Measurements from ENCODE around the gene RASGRP1. TPM values are rescaled to one million over a fixed set of nuclear protein-coding genes. Genes with fewer than 3 reads are reported as not detected.

The RASGRP1 gene
- total and polyA plus RNA-seq, 10 of the 15 experiments (the other 5 are each of a cell fraction or from before 2014, with no cell fraction given): 5.6 to 234 (median 20.9) TPM

DNA sequence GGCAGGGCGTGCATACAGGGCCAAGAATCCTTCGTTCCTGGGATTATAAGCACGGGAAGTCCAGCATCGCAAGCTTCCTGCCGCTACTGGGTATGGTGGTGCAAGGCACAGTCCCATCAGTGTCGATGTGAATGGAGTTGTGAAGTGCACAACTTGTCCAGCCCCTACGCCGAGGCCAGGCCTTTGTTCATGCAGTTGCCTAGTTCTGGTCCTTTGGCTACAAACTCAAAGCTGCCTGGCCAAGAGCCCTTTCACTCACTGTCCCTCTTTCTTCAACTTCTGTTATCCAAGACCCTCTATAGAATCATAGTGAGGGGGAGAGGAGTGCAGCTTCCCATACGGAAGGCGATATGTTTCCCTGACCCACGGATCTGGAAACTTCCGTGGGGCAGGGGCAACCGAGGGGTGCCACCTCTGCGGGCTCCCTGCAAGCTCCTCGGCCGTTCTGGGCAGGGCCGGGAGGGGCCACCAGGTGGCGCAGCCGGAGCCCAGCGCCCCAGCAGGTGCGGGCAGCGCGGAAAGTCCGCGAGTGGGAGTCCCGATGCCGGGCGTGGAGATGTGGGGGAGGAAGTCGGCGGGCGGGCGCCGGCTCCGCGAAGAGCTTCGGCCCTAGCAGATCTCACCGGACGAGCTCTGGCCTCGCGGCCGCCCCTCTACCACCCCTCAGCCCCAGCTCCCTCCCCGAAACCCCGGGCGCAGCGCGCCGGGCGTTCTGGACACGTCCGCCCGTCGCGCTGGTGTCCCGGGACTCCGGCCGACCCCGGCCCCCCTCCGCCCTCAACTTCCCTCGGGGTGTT is 693 bp downstream of the RASGRP1 start (continued):
- TF ChIP-seq, protein P1, sequence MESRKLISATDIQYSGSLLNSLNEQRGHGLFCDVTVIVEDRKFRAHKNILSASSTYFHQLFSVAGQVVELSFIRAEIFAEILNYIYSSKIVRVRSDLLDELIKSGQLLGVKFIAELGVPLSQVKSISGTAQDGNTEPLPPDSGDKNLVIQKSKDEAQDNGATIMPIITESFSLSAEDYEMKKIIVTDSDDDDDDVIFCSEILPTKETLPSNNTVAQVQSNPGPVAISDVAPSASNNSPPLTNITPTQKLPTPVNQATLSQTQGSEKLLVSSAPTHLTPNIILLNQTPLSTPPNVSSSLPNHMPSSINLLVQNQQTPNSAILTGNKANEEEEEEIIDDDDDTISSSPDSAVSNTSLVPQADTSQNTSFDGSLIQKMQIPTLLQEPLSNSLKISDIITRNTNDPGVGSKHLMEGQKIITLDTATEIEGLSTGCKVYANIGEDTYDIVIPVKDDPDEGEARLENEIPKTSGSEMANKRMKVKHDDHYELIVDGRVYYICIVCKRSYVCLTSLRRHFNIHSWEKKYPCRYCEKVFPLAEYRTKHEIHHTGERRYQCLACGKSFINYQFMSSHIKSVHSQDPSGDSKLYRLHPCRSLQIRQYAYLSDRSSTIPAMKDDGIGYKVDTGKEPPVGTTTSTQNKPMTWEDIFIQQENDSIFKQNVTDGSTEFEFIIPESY (IDR thresholded peaks at IDR 0.05): no peak
- no peak for TF ChIP-seq SREBF2 (IDR thresholded peaks at IDR 0.05; ENCODE audit: low read length)
- TF ChIP-seq GATAD2B (conservative IDR thresholded peaks at IDR 0.05; ENCODE audit: low read depth): peak; percentile 97
- TF ChIP-seq, protein P2, sequence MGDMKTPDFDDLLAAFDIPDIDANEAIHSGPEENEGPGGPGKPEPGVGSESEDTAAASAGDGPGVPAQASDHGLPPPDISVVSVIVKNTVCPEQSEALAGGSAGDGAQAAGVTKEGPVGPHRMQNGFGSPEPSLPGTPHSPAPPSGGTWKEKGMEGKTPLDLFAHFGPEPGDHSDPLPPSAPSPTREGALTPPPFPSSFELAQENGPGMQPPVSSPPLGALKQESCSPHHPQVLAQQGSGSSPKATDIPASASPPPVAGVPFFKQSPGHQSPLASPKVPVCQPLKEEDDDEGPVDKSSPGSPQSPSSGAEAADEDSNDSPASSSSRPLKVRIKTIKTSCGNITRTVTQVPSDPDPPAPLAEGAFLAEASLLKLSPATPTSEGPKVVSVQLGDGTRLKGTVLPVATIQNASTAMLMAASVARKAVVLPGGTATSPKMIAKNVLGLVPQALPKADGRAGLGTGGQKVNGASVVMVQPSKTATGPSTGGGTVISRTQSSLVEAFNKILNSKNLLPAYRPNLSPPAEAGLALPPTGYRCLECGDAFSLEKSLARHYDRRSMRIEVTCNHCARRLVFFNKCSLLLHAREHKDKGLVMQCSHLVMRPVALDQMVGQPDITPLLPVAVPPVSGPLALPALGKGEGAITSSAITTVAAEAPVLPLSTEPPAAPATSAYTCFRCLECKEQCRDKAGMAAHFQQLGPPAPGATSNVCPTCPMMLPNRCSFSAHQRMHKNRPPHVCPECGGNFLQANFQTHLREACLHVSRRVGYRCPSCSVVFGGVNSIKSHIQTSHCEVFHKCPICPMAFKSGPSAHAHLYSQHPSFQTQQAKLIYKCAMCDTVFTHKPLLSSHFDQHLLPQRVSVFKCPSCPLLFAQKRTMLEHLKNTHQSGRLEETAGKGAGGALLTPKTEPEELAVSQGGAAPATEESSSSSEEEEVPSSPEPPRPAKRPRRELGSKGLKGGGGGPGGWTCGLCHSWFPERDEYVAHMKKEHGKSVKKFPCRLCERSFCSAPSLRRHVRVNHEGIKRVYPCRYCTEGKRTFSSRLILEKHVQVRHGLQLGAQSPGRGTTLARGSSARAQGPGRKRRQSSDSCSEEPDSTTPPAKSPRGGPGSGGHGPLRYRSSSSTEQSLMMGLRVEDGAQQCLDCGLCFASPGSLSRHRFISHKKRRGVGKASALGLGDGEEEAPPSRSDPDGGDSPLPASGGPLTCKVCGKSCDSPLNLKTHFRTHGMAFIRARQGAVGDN (IDR thresholded peaks at IDR 0.05): peak; percentile 24; the same call in 1 of the 2 replicates
- TF ChIP-seq, protein P3, sequence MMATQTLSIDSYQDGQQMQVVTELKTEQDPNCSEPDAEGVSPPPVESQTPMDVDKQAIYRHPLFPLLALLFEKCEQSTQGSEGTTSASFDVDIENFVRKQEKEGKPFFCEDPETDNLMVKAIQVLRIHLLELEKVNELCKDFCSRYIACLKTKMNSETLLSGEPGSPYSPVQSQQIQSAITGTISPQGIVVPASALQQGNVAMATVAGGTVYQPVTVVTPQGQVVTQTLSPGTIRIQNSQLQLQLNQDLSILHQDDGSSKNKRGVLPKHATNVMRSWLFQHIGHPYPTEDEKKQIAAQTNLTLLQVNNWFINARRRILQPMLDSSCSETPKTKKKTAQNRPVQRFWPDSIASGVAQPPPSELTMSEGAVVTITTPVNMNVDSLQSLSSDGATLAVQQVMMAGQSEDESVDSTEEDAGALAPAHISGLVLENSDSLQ (IDR thresholded peaks at IDR 0.05): no peak
- no peak for TF ChIP-seq EZH2 (IDR thresholded peaks at IDR 0.05; ENCODE audit: borderline replicate concordance, control insufficient read depth, low read depth, low read length)
- no peak for TF ChIP-seq SMAD5 (IDR thresholded peaks at IDR 0.05; ENCODE audit: low read depth)
- TF ChIP-seq EED (IDR thresholded peaks at IDR 0.05; ENCODE audit: low read depth): peak; percentile 52
- no peak for TF ChIP-seq BRCA1 (IDR thresholded peaks at IDR 0.05; ENCODE audit: low read depth, low read length)
- TF ChIP-seq, protein P4, sequence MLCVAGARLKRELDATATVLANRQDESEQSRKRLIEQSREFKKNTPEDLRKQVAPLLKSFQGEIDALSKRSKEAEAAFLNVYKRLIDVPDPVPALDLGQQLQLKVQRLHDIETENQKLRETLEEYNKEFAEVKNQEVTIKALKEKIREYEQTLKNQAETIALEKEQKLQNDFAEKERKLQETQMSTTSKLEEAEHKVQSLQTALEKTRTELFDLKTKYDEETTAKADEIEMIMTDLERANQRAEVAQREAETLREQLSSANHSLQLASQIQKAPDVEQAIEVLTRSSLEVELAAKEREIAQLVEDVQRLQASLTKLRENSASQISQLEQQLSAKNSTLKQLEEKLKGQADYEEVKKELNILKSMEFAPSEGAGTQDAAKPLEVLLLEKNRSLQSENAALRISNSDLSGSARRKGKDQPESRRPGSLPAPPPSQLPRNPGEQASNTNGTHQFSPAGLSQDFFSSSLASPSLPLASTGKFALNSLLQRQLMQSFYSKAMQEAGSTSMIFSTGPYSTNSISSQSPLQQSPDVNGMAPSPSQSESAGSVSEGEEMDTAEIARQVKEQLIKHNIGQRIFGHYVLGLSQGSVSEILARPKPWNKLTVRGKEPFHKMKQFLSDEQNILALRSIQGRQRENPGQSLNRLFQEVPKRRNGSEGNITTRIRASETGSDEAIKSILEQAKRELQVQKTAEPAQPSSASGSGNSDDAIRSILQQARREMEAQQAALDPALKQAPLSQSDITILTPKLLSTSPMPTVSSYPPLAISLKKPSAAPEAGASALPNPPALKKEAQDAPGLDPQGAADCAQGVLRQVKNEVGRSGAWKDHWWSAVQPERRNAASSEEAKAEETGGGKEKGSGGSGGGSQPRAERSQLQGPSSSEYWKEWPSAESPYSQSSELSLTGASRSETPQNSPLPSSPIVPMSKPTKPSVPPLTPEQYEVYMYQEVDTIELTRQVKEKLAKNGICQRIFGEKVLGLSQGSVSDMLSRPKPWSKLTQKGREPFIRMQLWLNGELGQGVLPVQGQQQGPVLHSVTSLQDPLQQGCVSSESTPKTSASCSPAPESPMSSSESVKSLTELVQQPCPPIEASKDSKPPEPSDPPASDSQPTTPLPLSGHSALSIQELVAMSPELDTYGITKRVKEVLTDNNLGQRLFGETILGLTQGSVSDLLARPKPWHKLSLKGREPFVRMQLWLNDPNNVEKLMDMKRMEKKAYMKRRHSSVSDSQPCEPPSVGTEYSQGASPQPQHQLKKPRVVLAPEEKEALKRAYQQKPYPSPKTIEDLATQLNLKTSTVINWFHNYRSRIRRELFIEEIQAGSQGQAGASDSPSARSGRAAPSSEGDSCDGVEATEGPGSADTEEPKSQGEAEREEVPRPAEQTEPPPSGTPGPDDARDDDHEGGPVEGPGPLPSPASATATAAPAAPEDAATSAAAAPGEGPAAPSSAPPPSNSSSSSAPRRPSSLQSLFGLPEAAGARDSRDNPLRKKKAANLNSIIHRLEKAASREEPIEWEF (IDR thresholded peaks at IDR 0.05; ENCODE audit: insufficient replicate concordance, low read depth, low read length): no peak
- TF ChIP-seq CHD2 (IDR thresholded peaks at IDR 0.05; ENCODE audit: borderline replicate concordance, low read depth, low read length): no peak
- TF ChIP-seq NR2C2 (IDR thresholded peaks at IDR 0.05; ENCODE audit: borderline replicate concordance, control insufficient read depth, insufficient read length, low read depth): no peak
- no peak for TF ChIP-seq POU2F2 (IDR thresholded peaks at IDR 0.05; ENCODE audit: borderline replicate concordance, low read depth, low read length)
- TF ChIP-seq, protein P5, sequence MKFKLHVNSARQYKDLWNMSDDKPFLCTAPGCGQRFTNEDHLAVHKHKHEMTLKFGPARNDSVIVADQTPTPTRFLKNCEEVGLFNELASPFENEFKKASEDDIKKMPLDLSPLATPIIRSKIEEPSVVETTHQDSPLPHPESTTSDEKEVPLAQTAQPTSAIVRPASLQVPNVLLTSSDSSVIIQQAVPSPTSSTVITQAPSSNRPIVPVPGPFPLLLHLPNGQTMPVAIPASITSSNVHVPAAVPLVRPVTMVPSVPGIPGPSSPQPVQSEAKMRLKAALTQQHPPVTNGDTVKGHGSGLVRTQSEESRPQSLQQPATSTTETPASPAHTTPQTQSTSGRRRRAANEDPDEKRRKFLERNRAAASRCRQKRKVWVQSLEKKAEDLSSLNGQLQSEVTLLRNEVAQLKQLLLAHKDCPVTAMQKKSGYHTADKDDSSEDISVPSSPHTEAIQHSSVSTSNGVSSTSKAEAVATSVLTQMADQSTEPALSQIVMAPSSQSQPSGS (IDR thresholded peaks at IDR 0.05; ENCODE audit: low read length): no peak
- TF ChIP-seq CREM (IDR thresholded peaks at IDR 0.05; ENCODE audit: low read depth): peak; percentile 46; the same call in 1 of the 2 replicates

Data from GM12878 (cell line).